HAP-1 (cell line): ENCODE data around the gene RCC2.

Experiments used
- DNase-seq, 2 experiments: peaks; one replicate each; pipeline ENCODE4 v3.0.0-alpha.2; 2016 to 2020; ENCODE audit warnings: low spot score in 2 of 2
- H3K27me3 ChIP-seq: fragments of 250-450 bp; sonication (Bioruptor Pico); 2 replicates; pipeline ENCODE4 v1.5.1; 2020; ENCODE audit warnings: low read depth, mild to moderate bottlenecking, moderate library complexity
- H3K36me3 ChIP-seq: fragments of 250-450 bp; sonication (Bioruptor Pico); replicated peaks from 2 replicates; pipeline ENCODE4 v1.5.1; 2020; ENCODE audit warnings: mild to moderate bottlenecking
- H3K4me1 ChIP-seq: fragments of 250-450 bp; sonication (Bioruptor Pico); 2 replicates; pipeline ENCODE4 v1.5.1; 2020; ENCODE audit warnings: mild to moderate bottlenecking
- H3K4me3 ChIP-seq: fragments of 250-450 bp; sonication (Bioruptor Pico); 2 replicates; pipeline ENCODE4 v1.5.1; 2020; ENCODE audit warnings: mild to moderate bottlenecking, moderate library complexity
- H3K9me3 ChIP-seq: fragments of 250-450 bp; sonication (Bioruptor Pico); 2 replicates; pipeline ENCODE4 v1.5.1; 2020; ENCODE audit warnings: mild to moderate bottlenecking, moderate library complexity
- in situ Hi-C: fragments of 300-500 bp; cut with MboI; formaldehyde crosslinking; loops from 3 replicates; pipeline ENCODE4 v1.14.3; 2020; ENCODE audit warnings: low sequenced_read_pairs, inconsistent platforms, mixed read lengths

RCC2 gene

DNA sequence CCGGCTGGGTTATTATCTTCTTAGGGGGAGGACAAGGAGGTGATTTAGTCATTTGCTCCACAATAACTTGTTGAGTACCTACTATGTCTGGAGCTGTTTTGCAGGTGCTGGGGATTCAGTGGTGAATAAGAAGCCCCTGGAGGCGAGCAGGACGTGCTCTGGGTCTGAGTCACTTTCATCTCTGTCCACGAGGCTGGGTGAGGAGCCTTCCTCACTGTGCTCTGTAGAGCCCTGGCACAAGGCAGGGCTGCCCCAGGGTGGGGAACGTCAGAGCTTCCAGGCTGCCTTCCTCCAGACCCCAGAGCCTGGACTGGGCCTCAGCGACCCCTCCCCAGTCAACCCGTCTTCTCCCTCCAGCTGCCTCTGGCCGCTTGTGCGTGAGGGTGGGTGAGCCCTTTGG lies 70.0 kb downstream of the RCC2 start:
- no peak for DNase-seq
- Histone ChIP-seq H3K36me3 (no peaks in the 10 kb centered on the region), H3K4me1 (no peaks in the 10 kb centered on the region), H3K27me3 (peaks cover 25% of the 10 kb centered on the region), H3K4me3 (no peak overlapping the region), H3K9me3 (peaks cover under 1% of the 10 kb centered on the region; the same call in 1 of the 2 replicates)
- in situ Hi-C loops = no loop called here

GRCh38 chr1:17365293-17365692 lies 74.2 kb downstream of the RCC2 start:
- Histone ChIP-seq H3K9me3 (peaks cover 3% of the 10 kb centered on the region; the same call in 1 of the 2 replicates), H3K36me3 (no peaks in the 10 kb centered on the region), H3K4me3 (no peak overlapping the region), H3K4me1 (no peaks in the 10 kb centered on the region), H3K27me3 (peaks cover 10% of the 10 kb centered on the region; the same call in 1 of the 2 replicates)
- no peak for DNase-seq
- in situ Hi-C loops = no loop called here

DNA sequence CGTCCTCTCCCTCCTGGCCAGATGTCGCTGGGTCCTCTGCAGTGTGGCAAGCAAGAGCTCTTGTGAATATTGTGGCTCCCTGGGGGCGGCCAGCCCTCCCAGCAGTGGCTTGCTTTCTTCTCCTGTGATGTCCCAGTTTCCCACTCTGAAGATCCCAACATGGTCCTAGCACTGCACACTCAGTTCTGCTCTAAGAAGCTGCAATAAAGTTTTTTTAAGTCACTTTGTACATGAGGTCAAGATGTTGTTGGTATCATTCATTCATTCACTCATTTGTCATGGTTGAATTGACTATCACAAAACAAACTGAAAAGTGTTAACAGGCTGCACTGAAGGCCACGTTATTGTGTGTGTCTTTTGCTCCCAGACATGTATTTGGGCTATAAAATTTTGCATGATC lies 75.7 kb downstream of the RCC2 start:
- no peak for DNase-seq
- H3K27me3 ChIP-seq = peaks cover 5% of the 10 kb centered on the region; the same call in 1 of the 2 replicates
- H3K4me3 ChIP-seq = no peak overlapping the region
- peaks cover 3% of the 10 kb centered on the region; the same call in 1 of the 2 replicates for H3K9me3 ChIP-seq
- in situ Hi-C loops = no loop called here
- no peaks in the 10 kb centered on the region for H3K36me3 ChIP-seq
- no peaks in the 10 kb centered on the region for H3K4me1 ChIP-seq

DNA sequence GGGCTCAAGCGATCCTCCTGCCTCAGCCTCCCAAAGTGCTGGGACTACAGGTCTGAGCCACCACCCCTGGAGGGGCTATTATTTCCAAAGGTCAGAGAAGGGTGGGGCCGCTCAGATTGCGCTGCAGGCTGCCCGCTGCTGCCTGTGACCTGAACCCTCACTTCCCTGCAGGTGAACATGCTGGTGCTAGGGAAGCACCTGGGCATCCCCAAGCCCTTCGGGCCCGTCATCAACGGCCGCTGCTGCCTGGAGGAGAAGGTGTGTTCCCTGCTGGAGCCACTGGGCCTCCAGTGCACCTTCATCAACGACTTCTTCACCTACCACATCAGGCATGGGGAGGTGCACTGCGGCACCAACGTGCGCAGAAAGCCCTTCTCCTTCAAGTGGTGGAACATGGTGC lies 76.1 kb downstream of the RCC2 start:
- DNase-seq = no peak
- Histone ChIP-seq H3K4me1 (no peaks in the 10 kb centered on the region), H3K4me3 (no peak overlapping the region), H3K36me3 (no peaks in the 10 kb centered on the region), H3K9me3 (peaks cover 3% of the 10 kb centered on the region; the same call in 1 of the 2 replicates), H3K27me3 (peaks cover 3% of the 10 kb centered on the region; the same call in 1 of the 2 replicates)
- in situ Hi-C loops = no loop called here

DNA sequence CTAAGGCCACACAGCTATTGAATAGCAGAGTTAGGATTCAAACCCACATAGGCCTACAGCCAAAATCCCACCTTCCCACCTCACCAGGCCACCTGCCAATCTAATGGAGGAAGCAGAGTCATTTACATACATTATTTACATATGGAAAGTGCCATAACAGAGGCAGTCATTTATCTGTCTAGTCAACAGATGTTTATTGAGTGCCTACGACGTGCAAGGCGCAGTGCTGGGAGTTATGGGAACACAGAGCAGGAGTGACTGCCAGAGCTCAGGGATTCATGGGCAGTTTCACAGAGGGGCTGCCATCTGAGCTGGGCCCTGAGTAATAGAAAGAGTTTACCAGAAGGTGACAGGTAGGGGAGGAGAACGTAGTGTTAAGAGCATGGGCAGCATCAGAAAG lies 77.8 kb downstream of the RCC2 start:
- Histone ChIP-seq H3K36me3 (no peaks in the 10 kb centered on the region), H3K9me3 (peaks cover 3% of the 10 kb centered on the region; the same call in 1 of the 2 replicates), H3K4me1 (no peaks in the 10 kb centered on the region), H3K27me3 (no peaks in the 10 kb centered on the region; the same call in 1 of the 2 replicates), H3K4me3 (no peak overlapping the region)
- no peak for DNase-seq
- in situ Hi-C loops = no loop called here

DNA sequence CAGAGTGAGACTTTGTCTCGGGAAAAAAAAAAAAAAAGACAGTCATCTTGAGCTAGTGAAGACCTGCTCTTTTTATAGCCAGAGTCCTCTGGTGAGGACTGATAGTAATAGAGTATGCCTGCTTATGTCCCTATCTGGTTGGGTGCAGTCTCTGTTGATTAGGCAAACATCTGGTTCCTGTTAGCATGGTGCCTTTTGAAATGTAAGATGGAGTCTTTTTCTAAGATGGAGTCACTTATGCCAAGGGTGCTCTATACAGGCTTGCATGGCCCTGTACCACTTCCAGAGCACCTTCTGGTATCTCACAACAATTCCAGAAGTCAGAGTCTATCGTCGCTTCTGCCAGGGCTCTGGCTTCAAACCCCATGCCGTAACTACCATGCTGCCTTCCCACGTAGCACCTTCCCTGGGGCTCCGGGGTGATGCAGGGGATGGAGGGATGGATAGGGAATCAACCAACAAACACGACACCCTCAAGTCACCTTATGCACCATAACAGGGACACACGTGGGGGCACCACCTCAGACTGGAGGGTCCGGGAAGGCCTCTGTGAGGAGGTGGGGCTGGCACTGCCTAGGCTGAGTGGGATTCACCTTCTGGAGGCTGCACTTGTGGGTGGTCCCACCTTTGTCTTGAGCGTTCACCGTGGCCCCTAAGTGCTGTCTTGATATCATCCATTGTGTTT lies 79.1 kb downstream of the RCC2 start:
- DNase-seq = no peak
- Histone ChIP-seq H3K27me3 (no peaks in the 10 kb centered on the region), H3K4me1 (no peaks in the 10 kb centered on the region), H3K36me3 (no peaks in the 10 kb centered on the region), H3K9me3 (peaks cover 3% of the 10 kb centered on the region; the same call in 1 of the 2 replicates), H3K4me3 (no peak overlapping the region)
- in situ Hi-C loops = no loop called here

GRCh38 chr1:17359808-17360207 lies 79.7 kb downstream of the RCC2 start:
- Histone ChIP-seq H3K9me3 (peaks cover 3% of the 10 kb centered on the region; the same call in 1 of the 2 replicates), H3K27me3 (no peaks in the 10 kb centered on the region), H3K4me1 (no peaks in the 10 kb centered on the region), H3K4me3 (no peak overlapping the region), H3K36me3 (no peaks in the 10 kb centered on the region)
- DNase-seq = no peak
- in situ Hi-C loops = no loop called here

DNA sequence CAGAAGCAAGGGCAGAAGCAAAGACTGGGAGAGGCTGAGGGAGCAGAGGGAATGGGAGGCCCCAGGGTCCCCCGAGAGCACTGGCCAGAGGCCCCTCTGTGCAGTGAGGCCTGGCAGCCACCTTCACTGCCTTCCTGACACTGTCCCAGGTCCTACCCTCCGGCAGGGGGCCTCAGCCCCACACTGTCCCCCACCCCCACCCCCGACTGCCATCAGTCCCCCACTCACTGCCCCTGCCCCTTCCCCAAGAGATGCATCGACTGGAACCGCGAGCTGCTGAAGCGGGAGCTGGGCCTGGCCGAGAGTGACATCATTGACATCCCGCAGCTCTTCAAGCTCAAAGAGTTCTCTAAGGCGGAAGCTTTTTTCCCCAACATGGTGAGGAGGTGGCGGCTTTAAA lies 80.4 kb downstream of the RCC2 start:
- no peak for DNase-seq
- Histone ChIP-seq H3K4me3 (no peak overlapping the region), H3K27me3 (no peaks in the 10 kb centered on the region), H3K4me1 (no peaks in the 10 kb centered on the region), H3K36me3 (no peaks in the 10 kb centered on the region), H3K9me3 (no peaks in the 10 kb centered on the region)
- in situ Hi-C loops = no loop called here

- no peaks in the 10 kb centered on the region for H3K36me3 ChIP-seq
- H3K9me3 ChIP-seq = no peaks in the 10 kb centered on the region
- no peaks in the 10 kb centered on the region for H3K4me1 ChIP-seq
- no peak overlapping the region for H3K4me3 ChIP-seq
- H3K27me3 ChIP-seq = no peaks in the 10 kb centered on the region
- DNase-seq = no peak
- in situ Hi-C loops = no loop called here
Measured at GRCh38 chr1:17358557-17358956, 80.9 kb downstream of the RCC2 start.
